Measurements from ENCODE around the gene TBC1D17. TPM values are rescaled to one million over a fixed set of nuclear protein-coding genes. Genes with fewer than 3 reads are reported as not detected.

Gene TBC1D17
- total and polyA plus RNA-seq, 10 donors = 20.8 to 53.5 (median 36.6) TPM

DNA sequence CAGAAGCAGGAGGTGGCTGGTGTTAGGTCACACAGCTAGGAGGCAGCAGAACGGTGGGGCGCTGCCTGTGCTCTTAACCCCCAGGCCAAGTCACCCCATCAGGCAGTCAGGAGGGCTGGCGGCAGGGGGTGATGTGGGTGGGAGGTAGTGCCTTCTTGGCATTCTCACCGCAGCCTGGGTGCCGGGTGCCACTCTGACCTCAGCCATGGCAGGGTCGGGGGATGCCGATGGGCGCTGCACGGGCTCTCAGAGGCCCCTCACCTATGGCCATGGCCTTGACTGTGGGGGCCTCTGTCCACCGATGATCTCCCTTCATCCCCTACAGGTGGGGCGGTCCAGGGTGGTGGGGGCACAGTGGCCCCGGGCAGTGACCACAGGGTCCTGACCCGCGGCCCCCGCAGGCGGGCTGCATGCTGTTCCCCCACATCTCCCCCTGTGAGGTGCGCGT lies 20.9 kb upstream of the TBC1D17 start:
- Histone ChIP-seq H3K36me3 (peaks cover 0 to 75% (median 70%) of the 10 kb centered on the region in 6 donors), H3K4me3 (no peak overlapping the region), H3K27me3 (replicated peaks in 1 of 7) (peaks cover 0 to 5% (median 0%) of the 10 kb centered on the region in 7 donors), H3K27ac (peak overlapping the region in 2 of 8 donors; percentile 13 to 47), H3K4me1 (peaks cover 14 to 85% (median 42%) of the 10 kb centered on the region in 6 donors), H3K9me3 (no peaks in the 10 kb centered on the region)
- intact Hi-C loops (cut with DNase I; ENCODE audit: low total_unique reads) = no loop called here
- DNase-seq = no peak
- TF ChIP-seq POLR2A (IDR thresholded peaks at IDR 0.05) (no peak), POLR2AphosphoS5 (IDR thresholded peaks at IDR 0.05) (peak in 1 of 3 donors; percentile 5)
- TF ChIP-seq, protein P1, sequence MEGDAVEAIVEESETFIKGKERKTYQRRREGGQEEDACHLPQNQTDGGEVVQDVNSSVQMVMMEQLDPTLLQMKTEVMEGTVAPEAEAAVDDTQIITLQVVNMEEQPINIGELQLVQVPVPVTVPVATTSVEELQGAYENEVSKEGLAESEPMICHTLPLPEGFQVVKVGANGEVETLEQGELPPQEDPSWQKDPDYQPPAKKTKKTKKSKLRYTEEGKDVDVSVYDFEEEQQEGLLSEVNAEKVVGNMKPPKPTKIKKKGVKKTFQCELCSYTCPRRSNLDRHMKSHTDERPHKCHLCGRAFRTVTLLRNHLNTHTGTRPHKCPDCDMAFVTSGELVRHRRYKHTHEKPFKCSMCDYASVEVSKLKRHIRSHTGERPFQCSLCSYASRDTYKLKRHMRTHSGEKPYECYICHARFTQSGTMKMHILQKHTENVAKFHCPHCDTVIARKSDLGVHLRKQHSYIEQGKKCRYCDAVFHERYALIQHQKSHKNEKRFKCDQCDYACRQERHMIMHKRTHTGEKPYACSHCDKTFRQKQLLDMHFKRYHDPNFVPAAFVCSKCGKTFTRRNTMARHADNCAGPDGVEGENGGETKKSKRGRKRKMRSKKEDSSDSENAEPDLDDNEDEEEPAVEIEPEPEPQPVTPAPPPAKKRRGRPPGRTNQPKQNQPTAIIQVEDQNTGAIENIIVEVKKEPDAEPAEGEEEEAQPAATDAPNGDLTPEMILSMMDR (IDR thresholded peaks at IDR 0.05 in 8 of 11, conservative IDR thresholded peaks at IDR 0.05 in 3 of 11) = no peak
- WGBS, 5 donors = 90 to 96% (median 90%) methylated on average over 11 to 18 of the region's 18 CpGs

DNA sequence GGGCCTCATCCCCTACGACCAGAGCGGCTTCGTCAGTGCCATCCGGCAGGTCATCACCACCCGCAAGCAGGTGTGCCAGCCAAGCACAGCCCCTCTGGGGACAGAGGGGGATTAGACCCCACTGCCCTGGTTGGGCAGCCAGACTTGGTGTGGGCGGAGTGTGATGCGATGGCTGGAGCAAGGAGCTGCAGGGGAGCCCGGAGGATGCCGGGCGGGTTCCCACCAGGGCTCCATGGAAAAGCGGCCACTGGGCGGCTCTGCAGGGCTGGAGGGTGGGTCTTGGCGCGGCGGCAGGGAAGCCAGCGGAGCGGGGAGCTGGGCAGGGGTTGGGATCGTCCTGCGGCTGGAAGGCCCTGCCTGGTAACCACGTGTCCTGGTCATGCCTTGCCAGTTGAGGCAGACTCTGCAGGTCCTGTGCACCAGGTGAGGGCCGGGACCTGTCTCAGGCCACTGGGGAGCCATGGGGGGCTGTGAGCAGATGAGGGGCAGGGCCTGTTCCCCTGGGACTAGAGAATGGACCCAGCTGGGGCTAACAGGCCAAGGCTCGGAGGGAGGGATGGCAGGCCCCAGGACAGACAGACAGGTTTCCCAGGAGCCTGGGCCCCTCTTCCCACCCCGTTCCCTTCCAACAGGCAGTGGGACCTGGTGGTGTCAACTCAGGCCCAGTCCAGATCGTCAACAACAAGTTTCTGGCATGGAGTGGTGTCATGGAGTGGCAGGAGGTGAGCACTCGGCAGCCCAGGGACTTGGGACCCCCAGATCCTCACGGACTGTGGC lies 20.3 kb upstream of the TBC1D17 start:
- peaks cover 0 to 82% (median 76%) of the 10 kb centered on the region in 6 donors for H3K36me3 ChIP-seq

DNA sequence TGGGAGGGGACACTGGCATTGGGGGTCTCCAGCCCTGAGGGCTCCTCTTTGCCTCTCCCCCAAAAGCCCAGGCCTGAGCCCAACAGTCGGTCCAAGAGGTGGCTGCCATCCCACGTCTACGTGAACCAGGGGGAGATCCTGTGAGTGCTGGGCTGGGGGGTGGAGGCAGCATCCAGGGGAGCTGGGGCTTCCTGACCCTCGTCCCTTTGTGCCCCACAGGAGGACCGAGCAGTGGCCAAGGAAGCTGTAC lies 19.7 kb upstream of the TBC1D17 start:
- H3K27me3 ChIP-seq (replicated peaks in 1 of 7) = no peaks in the 10 kb centered on the region
- intact Hi-C loops (cut with DNase I; ENCODE audit: low total_unique reads) = no loop called here
- 71 to 92% (median 79%) methylated on average over 3 to 5 of the region's 5 CpGs for WGBS, 5 donors
- H3K4me1 ChIP-seq = peaks cover 6 to 83% (median 36%) of the 10 kb centered on the region in 6 donors
- no peak overlapping the region for H3K4me3 ChIP-seq
- H3K9me3 ChIP-seq = no peaks in the 10 kb centered on the region
- peaks cover 0 to 87% (median 81%) of the 10 kb centered on the region in 6 donors for H3K36me3 ChIP-seq
- DNase-seq = no peak
- H3K27ac ChIP-seq = peak overlapping the region in 3 of 8 donors; percentile 7 to 78 (median 43)
- TF ChIP-seq POLR2AphosphoS5 (IDR thresholded peaks at IDR 0.05) (no peak), POLR2A (IDR thresholded peaks at IDR 0.05) (no peak)
- TF ChIP-seq, protein P1 (IDR thresholded peaks at IDR 0.05 in 8 of 11, conservative IDR thresholded peaks at IDR 0.05 in 3 of 11) = no peak

More for the DNA sequence above, 20.3 kb upstream of the TBC1D17 start:
- WGBS, 5 donors = 89 to 97% (median 93%) methylated on average over 19 to 26 of the region's 26 CpGs
- intact Hi-C loops (cut with DNase I; ENCODE audit: low total_unique reads) = no loop called here
- TF ChIP-seq POLR2AphosphoS5 (IDR thresholded peaks at IDR 0.05) = peak; percentile 34 to 74 (median 47)
- TF ChIP-seq, protein P1 (IDR thresholded peaks at IDR 0.05 in 8 of 11, conservative IDR thresholded peaks at IDR 0.05 in 3 of 11) = no peak
- Histone ChIP-seq H3K4me3 (no peak overlapping the region), H3K9me3 (no peaks in the 10 kb centered on the region), H3K27ac (peak overlapping the region in 4 of 8 donors; percentile 7 to 78 (median 30)), H3K27me3 (replicated peaks in 1 of 7) (no peaks in the 10 kb centered on the region), H3K4me1 (peaks cover 11 to 84% (median 40%) of the 10 kb centered on the region in 6 donors)
- DNase-seq = no peak
